HepG2 (cell line): ENCODE measurements around the gene DGAT2L6. TPM values are rescaled to one million over a fixed set of nuclear protein-coding genes. Genes with fewer than 3 reads are reported as not detected.

Experiments used
- BCLAF1 ChIP-seq: fragments of 450-650 bp; IDR thresholded peaks from 2 replicates; pipeline ENCODE4 v1.6.1; 2017; ENCODE audit warnings: mild to moderate bottlenecking
- DR1 ChIP-seq: sonication (generic); formaldehyde crosslinking; IDR thresholded peaks from 2 replicates; pipeline ENCODE4 v1.8.0; 2021; ENCODE audit warnings: mild to moderate bottlenecking, missing genetic modification reagents, inconsistent platforms
- E2F1 ChIP-seq: sonication (generic); formaldehyde crosslinking; IDR thresholded peaks from 2 replicates; pipeline ENCODE4 v1.5.0; 2020; ENCODE audit warnings: missing genetic modification reagents
- GMEB2 ChIP-seq: IDR thresholded peaks from 2 replicates; pipeline ENCODE4 v1.6.1; 2016; ENCODE audit warnings: missing biosample characterization, missing genetic modification reagents, low read depth
- IKZF4 ChIP-seq: sonication (generic); formaldehyde crosslinking; IDR thresholded peaks from 2 replicates; pipeline ENCODE4 v1.5.1; 2020; ENCODE audit warnings: borderline replicate concordance, mild to moderate bottlenecking, low read depth, missing genetic modification reagents; ENCODE audit errors: not compliant biosample characterization
- MIXL1 ChIP-seq: IDR thresholded peaks from 2 replicates; pipeline ENCODE4 v1.6.1; 2016
- MTERF4 ChIP-seq: sonication (generic); formaldehyde crosslinking; IDR thresholded peaks from 2 replicates; pipeline ENCODE4 v1.8.0; 2023; ENCODE audit warnings: mild to moderate bottlenecking, missing genetic modification reagents
- NR2F2 ChIP-seq: IDR thresholded peaks from 2 replicates; pipeline ENCODE4 v1.6.1; 2012; ENCODE audit warnings: low read depth, inconsistent platforms, borderline replicate concordance
- PHF21A ChIP-seq: sonication (generic); formaldehyde crosslinking; IDR thresholded peaks from 2 replicates; pipeline ENCODE4 v1.5.0; 2020; ENCODE audit warnings: mild to moderate bottlenecking, missing genetic modification reagents
- POLR2A ChIP-seq, 2 experiments: IDR thresholded peaks; 2 replicates each; pipeline ENCODE4 v1.6.1; 2011; ENCODE audit warnings: low read depth in 2 of 2, low read length in 2 of 2, mild to moderate bottlenecking in 1 of 2, moderate library complexity in 1 of 2; ENCODE audit not compliant: insufficient read depth in 1 of 2
- SOX13 ChIP-seq, 3 experiments: fragments of 450-650 bp in 1 of 3; sonication (generic) in 1 of 3; formaldehyde crosslinking in 1 of 3; IDR thresholded peaks in 2 of 3; conservative IDR thresholded peaks in 1 of 3; 2 replicates each; pipeline versions ENCODE4 v1.5.0 to v1.6.1; 2016 to 2020; ENCODE audit warnings: antibody characterized with exemption in 1 of 3, mild to moderate bottlenecking in 1 of 3, missing compliant biosample characterization in 1 of 3, missing genetic modification reagents in 1 of 3, moderate library complexity in 1 of 3
- ZMAT3 ChIP-seq: sonication (generic); formaldehyde crosslinking; conservative IDR thresholded peaks from 2 replicates; pipeline ENCODE4 v1.7.0; 2021; ENCODE audit warnings: missing genetic modification reagents
- ZNF143 ChIP-seq: sonication (generic); formaldehyde crosslinking; IDR thresholded peaks from 2 replicates; pipeline ENCODE4 v1.4.0; 2020; ENCODE audit warnings: missing genetic modification reagents
- ZNF280B ChIP-seq: sonication (generic); formaldehyde crosslinking; IDR thresholded peaks from 2 replicates; pipeline ENCODE4 v1.5.0; 2020; ENCODE audit warnings: missing genetic modification reagents, mild to moderate bottlenecking, borderline replicate concordance
- ZNF614 ChIP-seq: IDR thresholded peaks from 2 replicates; pipeline ENCODE4 v1.6.1; 2018; ENCODE audit warnings: missing biosample characterization, missing genetic modification reagents, inconsistent platforms, borderline replicate concordance
- ZNF703 ChIP-seq: sonication (generic); formaldehyde crosslinking; IDR thresholded peaks from 2 replicates; pipeline ENCODE4 v1.5.1; 2020; ENCODE audit warnings: missing genetic modification reagents, mild to moderate bottlenecking, moderate library complexity, borderline replicate concordance
- ZNF704 ChIP-seq: sonication (generic); formaldehyde crosslinking; IDR thresholded peaks from 2 replicates; pipeline ENCODE4 v1.8.1; 2023; ENCODE audit warnings: mild to moderate bottlenecking, inconsistent platforms, moderate library complexity, missing genetic modification reagents, borderline replicate concordance
- ZNF768 ChIP-seq: sonication (generic); formaldehyde crosslinking; IDR thresholded peaks from 2 replicates; pipeline ENCODE4 v1.4.0; 2020; ENCODE audit warnings: missing genetic modification reagents
- ZNF841 ChIP-seq: sonication (generic); formaldehyde crosslinking; IDR thresholded peaks from 2 replicates; pipeline ENCODE4 v1.8.1; 2023; ENCODE audit warnings: missing genetic modification reagents, borderline replicate concordance
- polyA plus RNA-seq, 8 experiments: library from polyadenylated mRNA; depleted of rRNA in 3 of 8; stranded (reverse) in 7 of 8; unstranded in 1 of 8; fragments of >200 nt; fragmentation: Illumina TruSeq in 4 of 8; extraction: Trizol in 4 of 8; gene quantifications; 2 replicates each; pipeline versions ENCODE4 v1.2.1 to v1.2.3, GENCODE V29; 2011 to 2016; ENCODE audit warnings: low read depth in 4 of 8, missing spikeins in 1 of 8, mixed read lengths in 1 of 8; ENCODE audit not compliant: insufficient read depth in 1 of 8
- total RNA-seq, 5 experiments: library from RNA; depleted of rRNA; stranded (reverse); fragments of >200 nt; fragmentation: Illumina TruSeq; extraction: Trizol; gene quantifications; 2 replicates each; pipeline ENCODE4 v1.2.3, GENCODE V29; 2016; ENCODE audit warnings: low read depth in 1 of 5

Gene DGAT2L6
- total and polyA plus RNA-seq, 2 of the 13 experiments (the other 11 are each of a cell fraction or from before 2014, with no cell fraction given), result not detected

- TF ChIP-seq ZNF768 (CRISPR knock-in tag) (no peak), ZNF143 (CRISPR knock-in tag) (no peak), ZNF841 (CRISPR knock-in tag) (no peak), ZNF704 (CRISPR knock-in tag) (no peak), PHF21A (CRISPR knock-in tag) (peak; percentile 48; the same call in 1 of the 2 replicates), BCLAF1 (no peak), ZNF280B (CRISPR knock-in tag) (no peak), POLR2A (IDR thresholded peaks at IDR 0.05; ENCODE audit: insufficient read depth in 1 of 2, low read depth in 2 of 2, low read length in 2 of 2) (peak; percentile 62 to 67), SOX13 (IDR thresholded peaks at IDR 0.05) (no peak), SOX13 (CRISPR knock-in tag; conservative IDR thresholded peaks at IDR 0.05 in 1 of 2, IDR thresholded peaks at IDR 0.05 in 1 of 2) (0 out of 4 replicates have a peak, but pooled peaks of 1 of the 2 experiments have one; percentile 20), ZNF614 (CRISPR knock-in tag) (no peak), ZMAT3 (no peak), DR1 (CRISPR knock-in tag) (no peak), MTERF4 (CRISPR knock-in tag) (no peak), MIXL1 (no peak), GMEB2 (CRISPR knock-in tag) (no peak), NR2F2 (no peak), IKZF4 (CRISPR knock-in tag) (no peak), ZNF703 (CRISPR knock-in tag) (no peak), E2F1 (CRISPR knock-in tag) (no peak)
Measured at GRCh38 chrX:70133303-70134115, 43.8 kb upstream of the DGAT2L6 start, which contains the start of gene IGBP1 (continued).
